A673 (cell line): Measurements from ENCODE around the gene DDX39B. TPM values are rescaled to one million over a fixed set of nuclear protein-coding genes. Genes with fewer than 3 reads are reported as not detected.

Experiments
- BruUV-seq: library from RNA; stranded (reverse); fragments of 400-500 nt; replicated peaks from 2 replicates; lab custom pipeline; 2021; lab: Mats Ljungman, UMichigan
- CTCF ChIA-PET: fragments of 300-600 bp; sonication (Branson Sonifier 250); formaldehyde crosslinking; loops from one replicate; lab custom pipeline; 2022; ENCODE audit warnings: antibody characterized with exemption; lab: Charles Lee
- POLR2A ChIA-PET: fragments of 300-600 bp; sonication (Branson Sonifier 250); formaldehyde crosslinking; loops from one replicate; lab custom pipeline; 2022; ENCODE audit warnings: antibody characterized with exemption; ENCODE audit not compliant: low non-redundant PET; lab: Charles Lee
- DNase-seq: peaks from one replicate; pipeline ENCODE4 v3.0.0-alpha.2; 2015; ENCODE audit warnings: low spot score
- H3K27ac ChIP-seq: fragments of 200-600 bp; sonication (generic); 2 replicates; pipeline ENCODE4 v1.5.1; 2016; ENCODE audit warnings: mixed run types, low read depth, mild to moderate bottlenecking, mixed read lengths, antibody characterized with exemption, low read length; ENCODE audit not compliant: poor library complexity, severe bottlenecking
- H3K27me3 ChIP-seq: fragments of 200-600 bp; sonication (generic); replicated peaks from 2 replicates; pipeline ENCODE4 v1.6.1; 2017; ENCODE audit warnings: mixed run types, low read depth, mild to moderate bottlenecking, mixed read lengths, antibody characterized with exemption, low read length; ENCODE audit not compliant: insufficient read depth, poor library complexity
- H3K36me3 ChIP-seq: fragments of 200-600 bp; sonication (generic); 2 replicates; pipeline ENCODE4 v1.6.1; 2016; ENCODE audit warnings: mixed run types, mild to moderate bottlenecking, mixed read lengths, antibody characterized with exemption, low read length; ENCODE audit not compliant: insufficient read depth, poor library complexity, severe bottlenecking
- H3K4me1 ChIP-seq: fragments of 200-600 bp; sonication (generic); 2 replicates; pipeline ENCODE4 v1.6.1; 2017; ENCODE audit warnings: mixed run types, mild to moderate bottlenecking, mixed read lengths, antibody characterized with exemption, low read length; ENCODE audit not compliant: insufficient read depth, poor library complexity, severe bottlenecking
- H3K4me3 ChIP-seq: fragments of 200-600 bp; sonication (generic); 2 replicates; pipeline ENCODE4 v1.5.1; 2016; ENCODE audit warnings: low read depth, mixed run types, mild to moderate bottlenecking, mixed read lengths, low read length; ENCODE audit not compliant: poor library complexity, severe bottlenecking
- H3K9me3 ChIP-seq: fragments of 200-600 bp; sonication (generic); 2 replicates; pipeline ENCODE4 v1.6.1; 2016; ENCODE audit warnings: mixed run types, low read depth, mild to moderate bottlenecking, mixed read lengths, antibody characterized with exemption, low read length; ENCODE audit not compliant: poor library complexity, severe bottlenecking
- CTCF ChIP-seq: fragments of 300-800, 200-600 bp; sonication (generic); conservative IDR thresholded peaks from 2 replicates; pipeline ENCODE4 v1.5.1; 2017; ENCODE audit warnings: low read depth, mild to moderate bottlenecking, antibody characterized with exemption, low read length, moderate library complexity, mixed read lengths
- EZH2 ChIP-seq: fragments of 200-600 bp; sonication (generic); IDR thresholded peaks from 2 replicates; pipeline ENCODE4 v1.6.1; 2017; ENCODE audit warnings: borderline replicate concordance, low read depth, mild to moderate bottlenecking, mixed read lengths, antibody characterized with exemption, low read length; ENCODE audit not compliant: poor library complexity, severe bottlenecking
- intact Hi-C: fragments of 100-400 bp; cut with micrococcal nuclease; formaldehyde crosslinking; loops from one replicate; pipeline ENCODE4 v1.10.0; 2022; ENCODE audit not compliant: unreplicated experiment
- total RNA-seq: library from RNA; stranded (reverse); gene quantifications from 2 replicates; pipeline ENCODE4 v1.2.3, GENCODE V29; 2021

DDX39B gene
- total RNA-seq, 1 experiment from 2014 or later = 558 TPM

GRCh38 chr6:31538805-31539400, 2.9 kb downstream of the DDX39B start:
- no peak for TF ChIP-seq EZH2
- TF ChIP-seq CTCF = no peak
- DNase-seq = no peak
- ChIA-PET POLR2A (interaction anchor here (0.6 kb wide), 1 partner anchor 13 kb away, joined by 3 read pairs; no protein-coding TSS in a partner anchor), CTCF (no interaction called here)
- no TSS peak for BruUV-seq
- Histone ChIP-seq H3K9me3 (no peaks in the 10 kb centered on the region), H3K36me3 (peaks cover 69% of the 10 kb centered on the region), H3K4me1 (peaks cover 16% of the 10 kb centered on the region), H3K27me3 (no peaks in the 10 kb centered on the region), H3K27ac (no peak overlapping the region), H3K4me3 (peak overlapping the region; percentile 87)
- intact Hi-C loops = no loop called here

DNA sequence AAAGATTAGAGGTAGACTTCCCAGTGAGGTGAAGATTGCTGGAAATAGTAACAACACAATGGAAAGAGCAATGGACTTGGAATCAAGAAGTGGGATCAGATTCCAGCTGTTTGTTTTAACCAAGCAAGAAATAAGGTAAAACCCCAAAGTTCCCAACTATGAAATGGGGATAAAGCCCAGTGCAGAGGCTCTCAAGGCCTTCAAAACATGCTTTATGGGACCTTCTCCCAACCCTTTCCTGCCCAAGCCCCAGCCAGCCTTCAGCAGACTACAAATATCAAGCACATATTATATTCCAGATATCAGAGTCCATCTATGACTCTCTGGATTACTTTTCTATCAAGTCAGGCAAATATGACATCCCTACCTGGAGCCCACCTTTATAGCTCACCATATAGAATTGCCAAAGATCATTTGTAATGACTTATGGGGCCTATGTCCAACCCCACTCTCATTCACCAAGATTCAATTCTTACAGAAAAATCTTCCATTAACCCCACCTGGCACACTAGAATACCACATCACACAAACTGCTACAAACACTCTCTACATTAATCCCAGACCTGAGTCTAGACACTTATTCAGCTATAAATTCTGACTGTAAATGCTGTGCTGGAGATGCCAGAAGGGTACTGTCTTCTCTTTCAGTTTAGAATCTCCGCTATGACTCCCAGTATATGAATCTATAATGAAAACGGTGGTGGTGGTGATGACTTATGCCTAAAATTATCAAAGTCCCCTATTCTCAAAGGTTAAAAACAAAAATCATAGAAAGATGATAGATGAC, 6.1 kb downstream of the DDX39B start:
- DNase-seq = no peak
- no peak for TF ChIP-seq EZH2
- TF ChIP-seq CTCF = no peak
- Histone ChIP-seq H3K27ac (no peak overlapping the region), H3K36me3 (peaks cover 100% of the 10 kb centered on the region), H3K4me3 (no peak overlapping the region), H3K9me3 (no peaks in the 10 kb centered on the region), H3K4me1 (peaks cover 16% of the 10 kb centered on the region), H3K27me3 (no peaks in the 10 kb centered on the region)
- ChIA-PET CTCF (interaction anchor here (0.6 kb wide), 1 partner anchor 11 kb away, joined by 3 read pairs; no protein-coding TSS in a partner anchor), POLR2A (interaction anchor here (0.6 kb wide), 1 partner anchor 13 kb away, joined by 3 read pairs; no protein-coding TSS in a partner anchor)
- intact Hi-C loops = no loop called here
- no TSS peak for BruUV-seq

GRCh38 chr6:31534521-31535040, 7.2 kb downstream of the DDX39B start:
- no TSS peak for BruUV-seq
- Histone ChIP-seq H3K27ac (no peak overlapping the region), H3K36me3 (peaks cover 98% of the 10 kb centered on the region), H3K9me3 (no peaks in the 10 kb centered on the region), H3K27me3 (no peaks in the 10 kb centered on the region), H3K4me3 (no peak overlapping the region), H3K4me1 (peaks cover 7% of the 10 kb centered on the region)
- CTCF ChIA-PET = no interaction called here
- intact Hi-C loops = no loop called here
- no peak for DNase-seq
- POLR2A ChIA-PET = interaction anchor here (0.7 kb wide), 1 partner anchor 86 kb away, joined by 3 read pairs; no protein-coding TSS in a partner anchor
- TF ChIP-seq CTCF = no peak
- no peak for TF ChIP-seq EZH2
